GM10266 (cell line): Measurements from ENCODE around the gene USP14.

Source experiments
- DNase-seq: peaks from one replicate; pipeline ENCODE4 v3.0.0; 2012; ENCODE audit errors: extremely low spot score
- CTCF ChIP-seq: IDR thresholded peaks from 2 replicates; pipeline ENCODE4 v1.5.1; 2012; ENCODE audit warnings: mild to moderate bottlenecking, low read depth; ENCODE audit not compliant: control insufficient read depth, insufficient read depth; ENCODE audit errors: missing control alignments

The USP14 gene

GRCh38 chr18:210075-210474, 51.7 kb downstream of the USP14 start:
- no peak for TF ChIP-seq CTCF

GRCh38 chr18:210733-211132, 52.4 kb downstream of the USP14 start:
- no peak for TF ChIP-seq CTCF
- DNase-seq: no peak

More at GRCh38 chr18:210075-210474, 51.7 kb downstream of the USP14 start:
- no peak for DNase-seq

- no peak for TF ChIP-seq CTCF
- DNase-seq: no peak
Measured at GRCh38 chr18:211582-211981, 53.2 kb downstream of the USP14 start.

- no peak for TF ChIP-seq CTCF
- no peak for DNase-seq
Measured at GRCh38 chr18:212780-213179, 54.4 kb downstream of the USP14 start.

GRCh38 chr18:213505-213904, 55.1 kb downstream of the USP14 start:
- TF ChIP-seq CTCF: no peak
- DNase-seq: no peak

- TF ChIP-seq CTCF: no peak
- no peak for DNase-seq
Measured at GRCh38 chr18:213966-214365, 55.6 kb downstream of the USP14 start.

GRCh38 chr18:215448-216010, 57.2 kb downstream of the USP14 start:
- DNase-seq: no peak
- no peak for TF ChIP-seq CTCF
